B cell (primary cell): ENCODE measurements around the gene ASGR2.

ENCODE experiments used
- CTCF ChIP-seq: fragments of 200-600 bp; IDR thresholded peaks from one replicate; pipeline ENCODE4 v1.8.0; 2022; ENCODE audit warnings: antibody characterized with exemption, mild to moderate bottlenecking
- EZH2 ChIP-seq: IDR thresholded peaks from 2 replicates; pipeline ENCODE4 v1.6.1; 2012; ENCODE audit warnings: borderline replicate concordance, low read depth, mild to moderate bottlenecking, moderate library complexity, low read length; ENCODE audit not compliant: insufficient read depth, poor library complexity, severe bottlenecking

- TF ChIP-seq CTCF = no peak
- no peak for TF ChIP-seq EZH2
Observed at GRCh38 chr17:7095625-7096024, 19.0 kb downstream of the ASGR2 start.
